A673 (cell line): Measurements from ENCODE around the gene CCDC73. TPM values are rescaled to one million over a fixed set of nuclear protein-coding genes. Genes with fewer than 3 reads are reported as not detected.
"Not testable (repeated sequence)": the region's sequence is repeated elsewhere in the genome, so short reads cannot be mapped to it uniquely, and the experiment has no call there.

Experiments used
- BruUV-seq: library from RNA; stranded (reverse); fragments of 400-500 nt; replicated peaks from 2 replicates; lab custom pipeline; 2021; lab: Mats Ljungman, UMichigan
- CTCF ChIA-PET: fragments of 300-600 bp; sonication (Branson Sonifier 250); formaldehyde crosslinking; loops from one replicate; lab custom pipeline; 2022; ENCODE audit warnings: antibody characterized with exemption; lab: Charles Lee
- POLR2A ChIA-PET: fragments of 300-600 bp; sonication (Branson Sonifier 250); formaldehyde crosslinking; loops from one replicate; lab custom pipeline; 2022; ENCODE audit warnings: antibody characterized with exemption; ENCODE audit not compliant: low non-redundant PET; lab: Charles Lee
- DNase-seq: peaks from one replicate; pipeline ENCODE4 v3.0.0-alpha.2; 2015; ENCODE audit warnings: low spot score
- H3K27ac ChIP-seq: fragments of 200-600 bp; sonication (generic); 2 replicates; pipeline ENCODE4 v1.5.1; 2016; ENCODE audit warnings: mixed run types, low read depth, mild to moderate bottlenecking, mixed read lengths, antibody characterized with exemption, low read length; ENCODE audit not compliant: poor library complexity, severe bottlenecking
- H3K27me3 ChIP-seq: fragments of 200-600 bp; sonication (generic); replicated peaks from 2 replicates; pipeline ENCODE4 v1.6.1; 2017; ENCODE audit warnings: mixed run types, low read depth, mild to moderate bottlenecking, mixed read lengths, antibody characterized with exemption, low read length; ENCODE audit not compliant: insufficient read depth, poor library complexity
- H3K36me3 ChIP-seq: fragments of 200-600 bp; sonication (generic); 2 replicates; pipeline ENCODE4 v1.6.1; 2016; ENCODE audit warnings: mixed run types, mild to moderate bottlenecking, mixed read lengths, antibody characterized with exemption, low read length; ENCODE audit not compliant: insufficient read depth, poor library complexity, severe bottlenecking
- H3K4me1 ChIP-seq: fragments of 200-600 bp; sonication (generic); 2 replicates; pipeline ENCODE4 v1.6.1; 2017; ENCODE audit warnings: mixed run types, mild to moderate bottlenecking, mixed read lengths, antibody characterized with exemption, low read length; ENCODE audit not compliant: insufficient read depth, poor library complexity, severe bottlenecking
- H3K4me3 ChIP-seq: fragments of 200-600 bp; sonication (generic); 2 replicates; pipeline ENCODE4 v1.5.1; 2016; ENCODE audit warnings: low read depth, mixed run types, mild to moderate bottlenecking, mixed read lengths, low read length; ENCODE audit not compliant: poor library complexity, severe bottlenecking
- H3K9me3 ChIP-seq: fragments of 200-600 bp; sonication (generic); 2 replicates; pipeline ENCODE4 v1.6.1; 2016; ENCODE audit warnings: mixed run types, low read depth, mild to moderate bottlenecking, mixed read lengths, antibody characterized with exemption, low read length; ENCODE audit not compliant: poor library complexity, severe bottlenecking
- CTCF ChIP-seq: fragments of 300-800, 200-600 bp; sonication (generic); conservative IDR thresholded peaks from 2 replicates; pipeline ENCODE4 v1.5.1; 2017; ENCODE audit warnings: low read depth, mild to moderate bottlenecking, antibody characterized with exemption, low read length, moderate library complexity, mixed read lengths
- EZH2 ChIP-seq: fragments of 200-600 bp; sonication (generic); IDR thresholded peaks from 2 replicates; pipeline ENCODE4 v1.6.1; 2017; ENCODE audit warnings: borderline replicate concordance, low read depth, mild to moderate bottlenecking, mixed read lengths, antibody characterized with exemption, low read length; ENCODE audit not compliant: poor library complexity, severe bottlenecking
- intact Hi-C: fragments of 100-400 bp; cut with micrococcal nuclease; formaldehyde crosslinking; loops from one replicate; pipeline ENCODE4 v1.10.0; 2022; ENCODE audit not compliant: unreplicated experiment
- total RNA-seq: library from RNA; stranded (reverse); gene quantifications from 2 replicates; pipeline ENCODE4 v1.2.3, GENCODE V29; 2021

Gene CCDC73
- total RNA-seq, 1 experiment from 2014 or later = not detected

- Histone ChIP-seq H3K36me3 (no peaks in the 10 kb centered on the region), H3K4me3 (no peak overlapping the region), H3K4me1 (no peaks in the 10 kb centered on the region), H3K9me3 (no peaks in the 10 kb centered on the region), H3K27me3 (peaks cover 22% of the 10 kb centered on the region), H3K27ac (no peak overlapping the region)
- no peak for DNase-seq
- intact Hi-C loops = loop anchor here (10.0 kb wide), 1 partner anchor 1101 kb away; no protein-coding TSS in a partner anchor
- no TSS peak for BruUV-seq
- ChIA-PET POLR2A (no interaction called here), CTCF (no interaction called here)
- TF ChIP-seq CTCF (no peak), EZH2 (no peak)
Measured at GRCh38 chr11:32723332-32723731, 71.1 kb downstream of the CCDC73 start.

GRCh38 chr11:32722255-32722654 is 72.2 kb downstream of the CCDC73 start:
- H3K36me3 ChIP-seq = no peaks in the 10 kb centered on the region
- CTCF ChIA-PET = no interaction called here
- BruUV-seq = no TSS peak
- H3K4me1 ChIP-seq = no peaks in the 10 kb centered on the region
- POLR2A ChIA-PET = no interaction called here
- no peak for DNase-seq
- H3K27me3 ChIP-seq = peaks cover 29% of the 10 kb centered on the region
- H3K27ac ChIP-seq = no peak overlapping the region
- H3K9me3 ChIP-seq = no peaks in the 10 kb centered on the region
- intact Hi-C loops = loop anchor here (10.0 kb wide), 1 partner anchor 1103 kb away; no protein-coding TSS in a partner anchor
- TF ChIP-seq EZH2 (no peak), CTCF (no peak)
- H3K4me3 ChIP-seq = no peak overlapping the region

- BruUV-seq = no TSS peak
- ChIA-PET CTCF (interaction anchor here (0.6 kb wide), 1 partner anchor 23 kb away, joined by 8 read pairs; no protein-coding TSS in a partner anchor), POLR2A (no interaction called here)
- Histone ChIP-seq H3K36me3 (no peaks in the 10 kb centered on the region), H3K9me3 (no peaks in the 10 kb centered on the region), H3K4me1 (no peaks in the 10 kb centered on the region), H3K27me3 (peaks cover 8% of the 10 kb centered on the region), H3K27ac (no peak overlapping the region), H3K4me3 (no peak overlapping the region)
- intact Hi-C loops = loop anchor here (1.0 kb wide), 1 partner anchor 80 kb away; no protein-coding TSS in a partner anchor
- DNase-seq = peak; percentile 52
- TF ChIP-seq EZH2 (no peak), CTCF (peak; percentile 75)
Measured at GRCh38 chr11:32713496-32713895, 81.0 kb downstream of the CCDC73 start.

- H3K27me3 ChIP-seq, CTCF ChIA-PET, DNase-seq, H3K9me3 ChIP-seq, BruUV-seq, H3K4me3 ChIP-seq, H3K36me3 ChIP-seq, intact Hi-C loops, POLR2A ChIA-PET, H3K4me1 ChIP-seq, H3K27ac ChIP-seq: not testable (repeated sequence)
Measured at GRCh38 chr11:32708978-32709377, 85.5 kb downstream of the CCDC73 start.
